ENCODE results near the gene LIMCH1.
A peak's percentile ranks its signal among the peaks of the same experiment; 100 is the strongest.
"Not testable (repeated sequence)": the region's sequence is repeated elsewhere in the genome, so short reads cannot be mapped to it uniquely, and the experiment has no call there.

The LIMCH1 gene

GRCh38 chr4:41644915-41645295, 106.9 kb downstream of the LIMCH1 start:
- DNase-seq (ENCODE audit: low read depth), result no peak

GRCh38 chr4:41645728-41646390, 107.9 kb downstream of the LIMCH1 start:
- DNase-seq (ENCODE audit: low read depth), result no peak

DNA sequence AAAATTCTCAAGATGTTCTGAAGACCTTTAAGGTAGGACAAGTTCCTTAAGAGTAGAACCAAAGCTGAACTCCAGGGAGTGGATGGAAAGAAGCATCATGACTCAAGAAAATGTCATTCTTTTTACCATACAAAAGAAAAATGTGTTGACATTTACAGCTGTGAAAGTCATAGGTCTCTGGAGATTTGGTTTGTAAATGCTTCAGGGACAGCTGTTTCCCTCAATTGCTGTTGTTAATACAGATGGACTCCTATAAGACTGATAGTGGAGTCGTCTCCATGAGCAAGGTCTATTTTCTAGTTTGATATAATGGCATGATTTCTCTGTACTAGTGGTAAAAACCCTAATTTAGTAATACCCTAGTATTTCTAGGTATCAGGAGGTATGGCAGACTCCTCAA, 108.9 kb downstream of the LIMCH1 start:
- DNase-seq (ENCODE audit: low read depth), result no peak

DNA sequence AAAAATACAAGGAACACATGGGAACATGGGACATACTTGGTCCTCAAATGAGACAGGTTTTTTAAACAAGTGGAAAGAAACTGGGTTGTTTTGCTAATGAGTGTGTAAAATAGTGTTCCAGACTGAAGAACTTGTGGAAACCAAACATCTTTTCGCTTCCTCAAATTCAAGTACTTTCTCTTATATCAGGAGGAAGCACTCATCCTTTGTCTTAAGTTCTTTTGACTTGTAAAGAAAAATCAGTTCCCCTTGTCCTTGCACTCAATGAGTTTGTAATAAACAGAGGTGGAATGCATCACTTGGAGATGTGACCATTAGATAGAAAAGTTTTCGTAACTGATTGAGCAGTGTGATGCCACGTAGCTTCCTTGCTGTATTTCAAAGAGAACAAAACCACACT, 109.4 kb downstream of the LIMCH1 start:
- DNase-seq (ENCODE audit: low read depth), result no peak

GRCh38 chr4:41651150-41651549, 113.2 kb downstream of the LIMCH1 start:
- DNase-seq (ENCODE audit: low read depth), result not testable (repeated sequence)

GRCh38 chr4:41652971-41653370, 115.0 kb downstream of the LIMCH1 start:
- DNase-seq (ENCODE audit: low read depth), result no peak

DNA sequence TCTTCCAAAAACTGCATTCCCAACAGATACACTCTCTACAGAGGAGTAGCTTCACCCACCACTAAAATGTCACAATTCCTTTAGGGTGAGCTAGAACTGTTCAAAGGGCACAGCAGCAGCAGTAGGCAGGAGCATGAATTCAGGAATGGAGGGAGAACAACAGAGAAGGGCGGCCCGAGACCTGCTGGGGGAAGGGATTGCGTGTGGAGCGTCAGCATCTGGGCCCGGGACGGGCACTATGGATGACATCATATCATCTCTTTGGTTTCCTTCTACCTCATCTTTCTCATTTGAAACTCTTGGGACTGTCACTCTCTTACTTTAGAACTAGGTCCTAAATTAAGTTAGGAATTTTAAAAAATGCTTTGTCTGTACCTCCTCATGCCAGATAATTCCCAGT, 115.6 kb downstream of the LIMCH1 start:
- DNase-seq (ENCODE audit: low read depth), result no peak

DNA sequence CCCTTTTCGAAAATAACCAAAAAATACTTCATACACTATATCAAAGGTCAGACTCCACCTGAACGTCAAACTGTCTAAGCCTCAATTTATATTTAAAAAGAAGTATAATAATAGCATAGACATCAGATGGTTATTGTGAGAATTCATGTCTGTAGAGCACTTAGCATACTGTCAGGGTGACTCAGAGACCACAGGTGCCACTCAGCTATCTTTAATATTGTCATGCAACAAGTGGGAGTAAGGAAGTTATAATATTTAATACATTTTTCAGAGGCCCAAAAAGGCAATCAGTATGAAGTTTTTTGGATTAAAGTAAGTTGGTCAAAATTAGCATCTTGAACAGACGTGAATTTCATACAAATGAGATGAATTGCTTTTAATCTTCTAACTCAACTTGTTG, 117.2 kb downstream of the LIMCH1 start:
- DNase-seq (ENCODE audit: low read depth), result no peak

- no peak for DNase-seq (ENCODE audit: low read depth)
Measured at GRCh38 chr4:41656106-41656505, 118.1 kb downstream of the LIMCH1 start.

GRCh38 chr4:41656572-41657520, 118.9 kb downstream of the LIMCH1 start:
- no peak for DNase-seq (ENCODE audit: low read depth)

DNA sequence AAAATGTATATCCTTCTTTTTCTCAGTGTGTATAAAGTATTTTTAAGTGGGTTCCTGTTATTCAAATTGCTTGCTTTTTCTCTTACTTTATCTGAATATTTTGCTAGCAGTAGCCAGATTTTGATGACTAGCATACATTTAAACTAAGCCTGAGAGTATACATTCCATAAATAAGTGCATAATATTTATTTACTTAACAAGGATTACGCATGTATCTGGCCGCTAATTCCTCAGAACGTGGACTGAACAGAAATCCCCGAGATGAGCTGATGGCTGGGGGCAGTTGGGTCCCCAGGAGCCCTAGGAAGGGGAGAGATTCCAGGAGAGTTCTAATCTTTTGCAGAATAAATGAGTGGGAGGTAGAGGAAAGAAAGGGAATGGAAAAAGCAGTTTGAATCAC, 119.6 kb downstream of the LIMCH1 start:
- no peak for DNase-seq (ENCODE audit: low read depth)

DNA sequence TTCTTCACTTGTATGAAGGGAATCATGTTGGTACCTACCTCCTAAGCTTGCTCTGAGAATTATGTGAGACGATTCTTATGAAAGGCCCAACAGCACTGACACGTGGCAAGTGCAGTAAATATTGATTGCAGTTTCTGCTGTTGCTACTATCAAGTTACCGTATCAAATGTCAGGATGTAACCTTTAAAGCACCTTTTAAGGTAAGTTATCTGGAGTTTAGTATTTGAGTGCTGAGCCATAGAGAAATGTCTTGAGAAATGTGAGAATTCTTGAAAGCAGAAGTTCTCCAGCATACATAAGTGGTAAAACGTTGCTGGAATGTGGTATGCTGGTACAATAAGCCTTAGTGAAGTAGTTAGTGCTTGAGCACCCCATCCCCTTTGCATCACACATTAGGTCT, 120.2 kb downstream of the LIMCH1 start:
- DNase-seq (ENCODE audit: low read depth), result no peak

DNA sequence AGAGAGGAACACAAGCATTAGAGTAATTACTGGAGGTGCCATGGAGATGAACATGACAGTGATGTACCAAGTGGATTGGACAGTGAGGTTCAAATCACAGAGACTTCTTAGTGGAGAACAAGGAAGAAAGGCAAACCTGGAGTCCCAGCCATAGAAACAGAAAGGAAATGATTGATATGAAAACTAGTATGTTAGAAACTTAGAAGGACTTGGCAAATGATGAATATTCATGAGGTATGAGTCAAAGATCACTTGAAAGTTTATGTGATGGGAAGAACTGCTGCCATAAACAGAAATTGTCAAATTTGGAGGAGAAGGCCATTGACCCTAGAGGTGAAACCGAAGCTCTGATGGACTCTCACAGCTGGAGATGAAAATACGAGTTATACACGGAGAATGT, 122.4 kb downstream of the LIMCH1 start:
- DNase-seq (ENCODE audit: low read depth), result no peak

GRCh38 chr4:41661442-41662076, 123.6 kb downstream of the LIMCH1 start:
- peak; percentile 2 for DNase-seq (ENCODE audit: low read depth)

DNA sequence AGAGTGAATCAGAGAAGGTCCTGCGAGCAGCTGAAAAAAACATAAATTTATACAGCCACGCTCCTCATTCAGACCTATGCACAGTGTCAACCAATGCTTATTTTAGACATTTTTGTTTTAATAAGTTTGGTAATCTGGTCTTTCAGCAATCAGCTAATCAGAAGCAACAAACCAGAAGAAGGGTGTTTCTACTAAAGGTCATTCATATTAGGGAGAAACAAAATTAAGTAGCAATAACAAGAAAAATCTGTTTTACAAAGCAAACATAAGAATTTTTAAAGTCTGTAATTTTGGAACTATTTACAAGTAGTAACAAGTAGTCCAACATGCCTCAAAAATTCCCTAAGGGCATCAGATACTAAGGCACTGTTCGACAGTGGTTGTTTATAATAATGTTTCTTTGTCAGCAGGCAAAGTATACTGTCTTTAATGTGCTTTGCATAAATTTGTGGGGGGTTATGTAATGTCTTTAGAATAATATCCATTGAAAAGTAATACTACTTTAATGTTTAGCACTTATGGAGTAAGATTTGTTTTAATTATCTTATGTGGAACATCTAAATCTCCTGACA, 127.8 kb downstream of the LIMCH1 start:
- DNase-seq (ENCODE audit: low read depth), result no peak

DNA sequence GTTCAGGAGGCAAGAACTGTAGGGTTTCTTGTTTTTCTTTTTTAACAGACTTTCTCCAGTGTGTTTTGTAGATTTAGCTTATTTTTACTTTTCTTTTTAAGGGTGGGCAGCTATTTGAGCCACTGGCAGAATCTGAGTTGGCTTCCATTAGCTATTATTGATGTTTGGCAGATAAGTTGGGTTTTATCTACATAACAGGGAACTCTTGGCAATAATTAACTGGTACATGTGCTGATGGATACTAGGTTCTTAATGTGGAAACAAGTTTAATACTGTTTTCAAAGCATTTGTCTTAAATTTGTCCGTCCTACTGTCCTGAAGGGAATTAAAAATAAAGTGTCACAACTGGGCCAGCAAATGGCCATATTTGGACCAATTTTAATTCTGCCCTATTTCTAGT, 130.1 kb downstream of the LIMCH1 start:
- DNase-seq (ENCODE audit: low read depth), result no peak

- DNase-seq (ENCODE audit: low read depth), result no peak
Measured at GRCh38 chr4:41670530-41670929, 132.6 kb downstream of the LIMCH1 start.

- no peak for DNase-seq (ENCODE audit: low read depth)
Measured at GRCh38 chr4:41670982-41671381, 133.0 kb downstream of the LIMCH1 start.

GRCh38 chr4:41678086-41678816, 140.3 kb downstream of the LIMCH1 start:
- DNase-seq (ENCODE audit: low read depth), result no peak

DNA sequence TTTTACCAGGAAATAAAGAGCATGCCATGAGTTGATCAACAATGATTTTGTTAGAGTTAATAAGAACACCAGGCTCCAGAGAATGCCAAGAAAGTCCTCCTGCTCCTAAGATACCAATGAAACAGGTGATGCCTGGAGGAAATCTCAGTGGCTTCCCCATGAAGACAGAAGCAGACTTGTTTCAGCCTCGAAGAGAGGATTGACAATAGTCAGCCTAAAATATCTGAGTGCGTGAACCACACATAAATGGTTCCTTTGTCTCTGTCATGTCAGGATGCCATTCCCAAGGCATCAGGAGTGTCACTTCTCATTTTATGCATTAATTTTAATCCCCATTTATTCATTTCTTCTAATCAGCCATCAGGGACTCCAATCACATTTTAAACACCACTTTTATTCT, 141.0 kb downstream of the LIMCH1 start:
- DNase-seq (ENCODE audit: low read depth), result no peak

- no peak for DNase-seq (ENCODE audit: low read depth)
Measured at GRCh38 chr4:41679991-41680390, 142.0 kb downstream of the LIMCH1 start.

DNA sequence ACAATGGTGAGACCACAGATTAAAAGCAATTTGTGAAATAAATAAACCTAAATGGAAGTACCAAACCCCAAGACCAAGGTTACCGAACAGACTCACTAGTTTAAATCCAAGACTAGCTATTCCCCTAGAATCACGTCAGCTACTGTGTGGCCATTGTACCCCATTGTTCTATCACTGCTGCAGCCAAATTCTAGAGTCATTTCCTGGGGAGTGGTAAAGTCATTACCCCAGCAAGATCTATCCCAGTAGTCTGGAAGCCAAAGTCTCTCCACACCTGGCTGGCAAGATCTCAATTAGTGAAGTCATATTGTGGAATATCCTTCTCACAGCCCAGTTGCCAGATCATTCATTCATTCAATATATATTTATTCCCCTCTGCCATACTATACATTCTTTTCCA, 143.1 kb downstream of the LIMCH1 start:
- no peak for DNase-seq (ENCODE audit: low read depth)

Data from stimulated activated CD8-positive, alpha-beta memory T cell treated with anti-CD3 and anti-CD28 coated beads, Interleukin-15, amount 100 ng/mL, for 24 hours (primary cell).